Spleen (tissue), 13 donors: ENCODE results near the gene GDPD1. TPM values are rescaled to one million over a fixed set of nuclear protein-coding genes. Genes with fewer than 3 reads are reported as not detected.
A peak's percentile ranks its signal among the peaks of the same experiment; 100 is the strongest.

Source experiments
- DNase-seq: peaks from one replicate; pipeline ENCODE4 v3.0.0-alpha.2; 2020
- H3K27ac ChIP-seq, 8 donors: fragments of 200-600 bp; sonication (generic) in 7 of 8; 1 replicate in 4 of 8; 2 replicates in 4 of 8; pipeline versions ENCODE4 v1.5.0 to v1.8.0; 2016 to 2021; ENCODE audit warnings: inconsistent platforms in 4 of 8, mild to moderate bottlenecking in 4 of 8, moderate library complexity in 1 of 8
- H3K27me3 ChIP-seq, 7 donors: fragments of 200-600 bp; sonication (generic) in 6 of 7; replicated peaks in 1 of 7; 1 replicate in 4 of 7; 2 replicates in 3 of 7; pipeline versions ENCODE4 v1.5.0 to v1.8.0; 2016 to 2021; ENCODE audit warnings: inconsistent platforms in 3 of 7, mild to moderate bottlenecking in 1 of 7
- H3K36me3 ChIP-seq, 6 donors: fragments of 200-600 bp; sonication (generic) in 5 of 6; 1 replicate in 4 of 6; 2 replicates in 2 of 6; pipeline versions ENCODE4 v1.5.0 to v1.8.0; 2016 to 2021; ENCODE audit warnings: inconsistent platforms in 2 of 6
- H3K4me1 ChIP-seq, 6 donors: fragments of 200-600 bp; sonication (generic) in 5 of 6; 1 replicate in 3 of 6; 2 replicates in 3 of 6; pipeline versions ENCODE4 v1.5.0 to v1.8.0; 2016 to 2021; ENCODE audit warnings: inconsistent platforms in 3 of 6
- H3K4me3 ChIP-seq, 8 donors: fragments of 200-600 bp; sonication (generic) in 7 of 8; 1 replicate in 4 of 8; 2 replicates in 4 of 8; pipeline versions ENCODE4 v1.5.0 to v1.8.0; 2016 to 2021; ENCODE audit warnings: inconsistent platforms in 4 of 8, mild to moderate bottlenecking in 4 of 8, moderate library complexity in 2 of 8
- H3K9me3 ChIP-seq, 8 donors: fragments of 200-600 bp; sonication (generic) in 7 of 8; 1 replicate in 4 of 8; 2 replicates in 4 of 8; pipeline versions ENCODE4 v1.5.0 to v1.8.0; 2016 to 2021; ENCODE audit warnings: inconsistent platforms in 4 of 8
- CTCF ChIP-seq, 11 experiments: fragments of 200-600 bp in 7 of 11; fragments of 450-650 bp in 4 of 11; sonication (generic) in 4 of 11; IDR thresholded peaks in 8 of 11; conservative IDR thresholded peaks in 3 of 11; 1 replicate in 7 of 11; 2 replicates in 4 of 11; pipeline versions ENCODE4 v1.4.0 to v1.8.0; 2016 to 2021; ENCODE audit warnings: antibody characterized with exemption in 11 of 11, inconsistent platforms in 4 of 11, mild to moderate bottlenecking in 1 of 11
- POLR2A ChIP-seq, 3 donors: fragments of 450-650 bp; IDR thresholded peaks; one replicate each; pipeline ENCODE4 v1.5.1; 2017; ENCODE audit warnings: antibody characterized with exemption in 3 of 3, mild to moderate bottlenecking in 1 of 3
- POLR2AphosphoS5 ChIP-seq, 3 donors: sonication (generic); formaldehyde crosslinking; IDR thresholded peaks; one replicate each; pipeline ENCODE4 v1.5.1; 2017; ENCODE audit warnings: antibody characterized with exemption in 3 of 3
- WGBS, 5 donors: extraction: QIAGEN DNeasy Blood & Tissue Kit in 3 of 5; methylation state at CpG; one replicate each; pipeline versions ENCODE4 v1.1.5 to v1.1.7; 2013 to 2018; 5-methylcytosine and 5-hydroxymethylcytosine counted together
- intact Hi-C: fragments of 100-400 bp; cut with DNase I; formaldehyde crosslinking; loops from one replicate; pipeline ENCODE4 v1.15.0; 2023; ENCODE audit warnings: low total_unique reads
- long read RNA-seq, 2 donors: transcript quantifications; one replicate each; lab custom pipeline, GENCODE V29; 2026
- polyA plus RNA-seq, 3 donors: library from polyadenylated mRNA; stranded (reverse); fragments of 200-250 nt; gene quantifications; one replicate each; pipeline ENCODE4 v1.2.1, GENCODE V29; 2013
- total RNA-seq, 7 donors: library from RNA; depleted of rRNA in 3 of 7; stranded (reverse); fragments of >200 nt in 3 of 7; fragmentation: NEBNext Ultra II Directional in 4 of 7; extraction: Animal tissue kit (Norgen Biotek cat#: 25700) in 4 of 7; gene quantifications; one replicate each; pipeline versions ENCODE4 v1.1.0 to v1.2.1, GENCODE V29; 2016 to 2021
- donor health status: healthy with polysubstance abuse.
- donor health status: DM: no; HTN: no; CAD: no; lungs with moderate emphysema.
- donor health status: DM: no; HTN: no; CAD: no.
- donor health status: Bipolar disorder and iron deficiency.
- donor health status: healthy.
- donor health status: DM: no; HTN: no; CAD: no.
- donor health status: DM: yes; HTN: yes; CAD: no.

The GDPD1 gene
- 1 to 10 TPM; 2.0 to 5.2 (median 2.8) TPM for total RNA-seq
- under 1 TPM; 0.59 to 0.77 (median 0.68) TPM for polyA plus RNA-seq
- long read RNA-seq, donor 1, result 0 reads
- long read RNA-seq, donor 2, partial matches to known transcripts, result 0 of 1 reads
- long read RNA-seq, donor 2, other reads (novel, unspliced or antisense), result 0 of 1 reads

DNA sequence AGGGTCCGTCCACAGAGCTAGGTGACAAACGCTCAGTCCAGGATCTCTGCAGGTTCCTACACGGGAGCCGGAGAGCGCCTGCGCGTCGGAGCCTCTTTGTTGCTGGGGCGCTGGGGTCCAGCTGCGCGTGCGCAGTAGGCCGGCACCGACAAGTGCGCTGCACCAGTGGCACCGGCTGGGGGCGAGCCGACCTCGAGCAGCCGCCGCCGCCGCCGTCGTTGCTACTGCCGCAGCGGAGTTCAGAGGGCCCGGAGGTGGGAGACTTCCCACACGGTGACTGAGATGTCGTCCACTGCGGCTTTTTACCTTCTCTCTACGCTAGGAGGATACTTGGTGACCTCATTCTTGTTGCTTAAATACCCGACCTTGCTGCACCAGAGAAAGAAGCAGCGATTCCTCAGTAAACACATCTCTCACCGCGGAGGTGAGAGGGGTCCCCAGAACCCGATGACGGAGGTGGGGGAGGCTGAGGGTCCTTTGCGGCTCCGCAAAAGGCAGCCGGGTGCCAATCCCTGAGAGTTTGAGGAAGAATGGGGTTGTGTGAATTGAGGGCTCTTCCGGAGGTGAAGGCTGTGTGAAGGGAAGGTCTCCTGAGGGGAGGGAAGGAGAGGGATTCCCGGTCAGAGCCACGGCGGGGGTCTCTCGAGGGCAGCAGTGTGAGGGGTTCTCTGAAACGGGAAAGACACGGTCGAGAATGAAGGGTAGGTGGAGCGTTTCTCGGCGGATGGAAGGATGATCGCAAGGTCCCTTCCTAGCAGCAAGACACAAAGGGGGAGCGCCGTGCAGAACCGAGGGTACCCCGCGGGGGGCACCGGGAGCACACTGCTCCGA lies at the start of gene GDPD1:
TSS of gene GDPD1 (plus strand) at position 184 of the 831 bp plus-strand sequence. CDS start at position 283, 99 bp downstream.
- Histone ChIP-seq H3K4me3 (peak within 1 kb of the TSS; percentile 60 to 89 (median 70)), H3K27me3 (no peaks in the 10 kb centered on the region), H3K4me1 (peaks cover 0 to 23% (median 14%) of the 10 kb centered on the region in 6 donors), H3K36me3 (peaks cover 0 to 3% (median 0%) of the 10 kb centered on the region in 6 donors), H3K27ac (peak within 1 kb of the TSS; percentile 64 to 89 (median 83)), H3K9me3 (no peaks in the 10 kb centered on the region)
- 0 to 1% (median 1%) methylated on average over 34 to 60 of the region's 60 CpGs for WGBS, 5 donors
- peak; percentile 100 for DNase-seq
- TF ChIP-seq POLR2A (IDR thresholded peaks at IDR 0.05), result peak in 1 of 3 donors; percentile 20
- peak in 10 of 11 experiments; percentile 66 to 90 (median 79) for TF ChIP-seq CTCF (IDR thresholded peaks at IDR 0.05 in 8 of 11, conservative IDR thresholded peaks at IDR 0.05 in 3 of 11)
- TF ChIP-seq POLR2AphosphoS5 (IDR thresholded peaks at IDR 0.05), result peak; percentile 80 to 90 (median 86)
- intact Hi-C loops, result no loop called here

DNA sequence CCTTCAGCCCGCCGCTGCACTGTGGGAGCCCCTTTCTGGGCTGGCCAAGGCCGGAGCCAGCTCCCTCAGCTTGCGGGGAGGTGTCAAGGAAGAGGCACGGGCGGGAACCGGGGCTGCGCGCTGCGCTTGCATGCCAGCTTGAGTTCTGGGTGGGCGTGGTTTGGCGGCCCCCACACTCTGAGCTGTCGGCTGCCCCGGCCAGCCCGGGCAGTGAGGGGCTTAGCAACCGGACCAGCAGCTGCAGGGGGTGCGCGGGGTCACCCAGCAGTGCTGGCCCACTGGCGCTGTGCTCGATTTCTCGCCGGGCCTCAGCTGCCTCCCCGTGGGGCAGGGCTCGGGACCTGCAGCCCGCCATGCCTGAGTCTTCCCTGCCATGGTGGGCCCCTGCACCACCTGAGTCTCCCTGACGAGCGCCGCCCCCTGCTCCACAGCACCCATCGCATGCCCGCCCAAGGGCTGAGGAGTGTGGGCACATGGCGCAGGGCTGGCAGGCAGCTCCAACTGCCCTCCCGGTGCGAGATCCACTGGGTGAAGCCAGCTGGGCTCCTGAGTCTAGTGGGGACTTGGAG lies 47.8 kb upstream of the GDPD1 start:
- intact Hi-C loops, result no loop called here
- H3K9me3 ChIP-seq, result peaks cover 0 to 5% (median 0%) of the 10 kb centered on the region in 8 donors
- H3K4me3 ChIP-seq, result no peak overlapping the region
- peaks cover 0 to 56% (median 3%) of the 10 kb centered on the region in 6 donors for H3K36me3 ChIP-seq
- no peak for TF ChIP-seq POLR2AphosphoS5 (IDR thresholded peaks at IDR 0.05)
- WGBS, 5 donors, result 95 to 99% (median 98%) methylated on average over 3 to 33 of the region's 33 CpGs
- no peaks in the 10 kb centered on the region for H3K4me1 ChIP-seq
- no peaks in the 10 kb centered on the region for H3K27me3 ChIP-seq
- no peak for DNase-seq
- H3K27ac ChIP-seq, result no peak overlapping the region

DNA sequence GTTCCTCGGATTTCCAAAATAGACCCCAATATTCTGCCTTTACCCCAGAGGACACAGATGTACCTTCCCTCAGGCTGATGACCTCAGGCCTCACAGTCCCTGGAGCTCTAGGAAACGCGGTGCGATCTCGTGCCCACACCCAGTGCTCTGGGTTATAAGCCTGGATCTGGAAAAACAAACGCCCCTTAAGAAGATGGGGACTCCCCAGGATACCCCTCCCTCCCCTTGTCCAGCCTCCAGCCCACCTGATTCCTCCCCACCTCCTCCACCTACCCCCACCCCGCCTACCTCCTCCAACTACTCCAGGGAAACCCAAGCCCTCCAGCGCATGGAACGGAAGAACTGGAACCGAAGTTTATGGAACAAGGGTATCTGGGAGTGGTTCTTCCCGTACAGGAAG lies 45.6 kb upstream of the GDPD1 start:
- Histone ChIP-seq H3K4me3 (no peak overlapping the region), H3K4me1 (no peaks in the 10 kb centered on the region), H3K27me3 (no peaks in the 10 kb centered on the region), H3K27ac (no peak overlapping the region), H3K9me3 (peaks cover 0 to 5% (median 0%) of the 10 kb centered on the region in 8 donors), H3K36me3 (peaks cover 0 to 71% (median 3%) of the 10 kb centered on the region in 6 donors)
- intact Hi-C loops, result no loop called here
- TF ChIP-seq POLR2AphosphoS5 (IDR thresholded peaks at IDR 0.05) (no peak), POLR2A (IDR thresholded peaks at IDR 0.05) (no peak), CTCF (IDR thresholded peaks at IDR 0.05 in 8 of 11, conservative IDR thresholded peaks at IDR 0.05 in 3 of 11) (no peak)
- DNase-seq, result no peak
- 97 to 99% (median 98%) methylated on average over 11 of the region's 11 CpGs for WGBS, 5 donors

DNA sequence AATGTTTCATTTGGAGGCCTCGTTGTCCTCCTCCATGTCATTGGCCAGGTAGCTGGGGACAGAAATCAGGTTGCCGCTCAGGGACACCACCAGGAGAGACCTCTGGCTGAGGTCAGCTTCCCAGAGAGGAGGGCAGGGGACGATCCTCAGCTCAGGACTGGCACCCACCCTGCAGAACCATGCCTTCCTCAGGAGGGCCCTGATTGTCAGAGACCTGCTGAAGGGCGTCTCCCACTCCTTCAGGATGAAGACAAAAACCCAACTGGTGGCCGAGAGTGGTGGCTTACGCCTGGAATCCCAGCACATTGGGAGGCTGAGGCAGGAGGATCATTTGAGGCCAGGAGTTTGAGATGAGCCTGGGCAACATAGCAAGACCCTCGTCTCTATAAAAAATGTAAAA lies 45.2 kb upstream of the GDPD1 start:
- WGBS, 5 donors, result 91 to 99% (median 97%) methylated on average over 7 of the region's 7 CpGs
- TF ChIP-seq POLR2A (IDR thresholded peaks at IDR 0.05), result no peak
- no peak for TF ChIP-seq CTCF (IDR thresholded peaks at IDR 0.05 in 8 of 11, conservative IDR thresholded peaks at IDR 0.05 in 3 of 11)
- no peak for TF ChIP-seq POLR2AphosphoS5 (IDR thresholded peaks at IDR 0.05)
- Histone ChIP-seq H3K4me3 (no peak overlapping the region), H3K4me1 (no peaks in the 10 kb centered on the region), H3K9me3 (peaks cover 0 to 5% (median 0%) of the 10 kb centered on the region in 8 donors), H3K27ac (no peak overlapping the region), H3K36me3 (peaks cover 0 to 69% (median 3%) of the 10 kb centered on the region in 6 donors), H3K27me3 (no peaks in the 10 kb centered on the region)
- no peak for DNase-seq
- intact Hi-C loops, result no loop called here
